Aorta (tissue), 5 donors: ENCODE results near the gene SNX25. TPM values are rescaled to one million over a fixed set of nuclear protein-coding genes. Genes with fewer than 3 reads are reported as not detected.

Source experiments
- ATAC-seq: fragments of 200-7000 bp; cut with Tn5 transposase; one replicate; pipeline ENCODE4 v1.9.1; 2022; ENCODE audit warnings: moderate library complexity; ENCODE audit not compliant: low FRiP score
- DNase-seq, 2 donors: peaks; one replicate each; pipeline ENCODE4 v3.0.0-alpha.2; 2020
- H3K27ac ChIP-seq, 2 donors: one replicate each; pipeline ENCODE4 v1.5.1; 2013; ENCODE audit warnings: low read length in 2 of 2, mild to moderate bottlenecking in 2 of 2, moderate library complexity in 2 of 2, control low read depth in 1 of 2, inconsistent platforms in 1 of 2, low read depth in 1 of 2
- H3K27me3 ChIP-seq, 2 donors: one replicate each; pipeline ENCODE4 v1.6.1; 2013; ENCODE audit warnings: control low read depth in 1 of 2, low read length in 1 of 2, mild to moderate bottlenecking in 1 of 2, moderate library complexity in 1 of 2; ENCODE audit not compliant: insufficient read depth in 2 of 2, control insufficient read depth in 1 of 2
- H3K36me3 ChIP-seq, 2 donors: one replicate each; pipeline ENCODE4 v1.6.1; 2013; ENCODE audit warnings: control low read depth in 1 of 2, low read length in 1 of 2, mild to moderate bottlenecking in 1 of 2; ENCODE audit not compliant: insufficient read depth in 2 of 2, control insufficient read depth in 1 of 2
- H3K4me1 ChIP-seq, 2 donors: one replicate each; pipeline ENCODE4 v1.6.1; 2013; ENCODE audit warnings: low read length in 2 of 2, control low read depth in 1 of 2, mild to moderate bottlenecking in 1 of 2, moderate library complexity in 1 of 2; ENCODE audit not compliant: insufficient read depth in 2 of 2, control insufficient read depth in 1 of 2
- H3K4me3 ChIP-seq, 2 donors: one replicate each; pipeline ENCODE4 v1.5.1; 2013; ENCODE audit warnings: low read length in 2 of 2, control low read depth in 1 of 2, mild to moderate bottlenecking in 1 of 2
- H3K9me3 ChIP-seq: one replicate; pipeline ENCODE4 v1.6.1; 2013; ENCODE audit warnings: mild to moderate bottlenecking, low read length; ENCODE audit not compliant: control insufficient read depth
- WGBS, 2 donors: extraction: QIAGEN DNeasy Blood & Tissue Kit; methylation state at CpG; one replicate each; pipeline ENCODE4 v1.1.7; 2013; 5-methylcytosine and 5-hydroxymethylcytosine counted together
- intact Hi-C, 2 donors: fragments of 100-400 bp; cut with DNase I; formaldehyde crosslinking; loops; one replicate each; pipeline versions ENCODE4 v1.14.2 to v1.15.0; 2022
- polyA plus RNA-seq, 2 donors: library from polyadenylated mRNA; stranded (reverse); fragments of 200-250 nt; gene quantifications; one replicate each; pipeline ENCODE4 v1.2.3, GENCODE V29; 2013
- total RNA-seq, 2 donors: library from RNA; stranded (reverse); fragmentation: NEBNext Ultra II Directional; extraction: Animal tissue kit (Norgen Biotek cat#: 25700); gene quantifications; one replicate each; pipeline ENCODE4 v1.2.1, GENCODE V29; 2021
- donor health status: healthy with polysubstance abuse.
- donor health status: Bipolar disorder and iron deficiency.
- donor health status: DM: no; HTN: no; CAD: no.
- donor health status: DM: no; HTN: no; CAD: no.
- donor health status: DM: yes; HTN: yes; CAD: no.

SNX25 gene
- total and polyA plus RNA-seq, 4 donors, result 8.6 to 44.7 (median 24.5) TPM

DNA sequence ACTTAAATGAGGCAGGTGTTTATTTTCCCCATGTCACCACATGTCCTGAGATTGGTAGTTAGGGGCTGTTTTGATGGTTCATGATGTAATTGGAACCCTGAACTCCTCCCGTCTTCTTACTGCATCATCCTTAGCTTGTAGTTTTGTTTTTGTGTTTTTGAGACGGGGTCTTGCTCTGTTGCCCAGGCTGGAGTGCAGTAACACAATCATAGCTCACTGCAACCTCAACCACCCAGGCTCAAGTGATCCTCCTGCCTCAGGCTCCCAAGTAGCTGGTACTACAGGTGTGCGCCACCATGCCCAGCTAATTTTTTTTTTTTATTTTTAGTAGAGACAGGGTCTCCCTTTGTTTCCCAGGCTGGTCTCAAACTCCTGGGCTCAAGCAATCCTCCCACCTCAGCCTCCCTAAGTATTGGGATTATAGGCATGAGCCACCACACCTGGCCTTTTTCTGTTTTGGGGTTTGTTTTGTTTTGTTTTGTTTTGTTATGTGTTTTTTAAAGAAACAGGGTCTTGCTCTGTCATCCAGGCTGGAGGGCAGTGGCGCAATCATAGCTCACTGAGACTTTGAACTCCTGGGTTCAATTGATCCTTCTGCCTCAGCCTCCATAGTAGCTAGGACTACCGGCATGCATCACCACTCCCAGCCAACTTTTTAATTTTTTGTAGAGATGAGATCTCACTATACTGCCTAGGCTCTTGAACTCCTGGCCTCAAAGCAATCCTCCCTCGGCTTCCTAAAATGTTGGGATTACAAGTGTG is 76.4 kb downstream of the SNX25 start:
- Histone ChIP-seq H3K27me3 (no peaks in the 10 kb centered on the region), H3K4me3 (no peak overlapping the region), H3K9me3 (no peaks in the 10 kb centered on the region), H3K36me3 (no peaks in the 10 kb centered on the region), H3K27ac (peak overlapping the region; percentile 39 to 90), H3K4me1 (peaks cover 5 to 9% of the 10 kb centered on the region in 2 donors)
- WGBS, 2 donors, result 71 to 80% methylated on average over 6 of the region's 6 CpGs
- ATAC-seq (no peak), DNase-seq (no peak)
- intact Hi-C loops, result no loop called here

DNA sequence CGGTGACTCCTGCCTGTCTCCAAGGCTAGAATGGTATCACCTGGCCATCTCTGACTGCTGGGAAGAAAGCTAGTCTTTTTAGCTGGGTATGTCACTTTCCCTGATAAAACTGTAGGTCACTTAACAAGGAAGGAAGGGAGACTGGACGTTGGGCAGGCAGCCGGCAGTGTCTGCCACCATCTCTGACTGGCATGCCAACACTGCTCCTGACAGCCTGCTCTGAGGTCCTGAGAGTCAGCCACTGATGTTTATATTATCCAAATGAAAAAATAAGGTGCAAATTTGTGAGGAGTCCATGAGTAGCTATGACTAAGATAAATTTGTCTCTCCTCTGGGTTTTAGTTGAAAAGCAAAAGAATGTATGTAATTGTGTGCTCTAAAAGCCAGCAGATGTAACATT is 77.2 kb downstream of the SNX25 start:
- H3K27ac ChIP-seq, result peak overlapping the region; percentile 39 to 90
- WGBS, 2 donors, result 8 to 11% methylated on average over 3 of the region's 3 CpGs
- no peak for ATAC-seq

DNA sequence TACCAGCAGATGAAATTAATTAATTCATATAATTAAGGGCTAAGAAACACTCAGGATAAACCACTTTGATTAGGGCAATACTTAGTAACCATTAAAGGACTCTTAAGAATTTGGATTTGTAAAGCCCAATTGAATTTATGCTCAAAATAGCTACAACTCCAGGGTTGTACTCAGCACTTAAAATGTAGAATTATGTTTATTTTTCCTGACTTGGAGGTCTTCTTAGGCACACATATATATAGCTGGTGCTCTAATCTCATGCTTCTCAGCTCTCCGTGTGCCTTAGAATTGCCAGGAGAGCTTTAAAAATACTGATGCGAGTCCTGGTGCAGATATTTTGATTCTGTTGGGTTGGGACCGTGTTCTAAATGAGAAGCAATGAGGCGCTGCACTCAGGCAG is 77.6 kb downstream of the SNX25 start:
- peak overlapping the region; percentile 3 to 28 for H3K27ac ChIP-seq
- 3 to 13% methylated on average over 4 of the region's 4 CpGs for WGBS, 2 donors

More for the DNA sequence above, 77.2 kb downstream of the SNX25 start:
- intact Hi-C loops, result no loop called here
- no peaks in the 10 kb centered on the region for H3K9me3 ChIP-seq
- no peaks in the 10 kb centered on the region for H3K36me3 ChIP-seq
- peaks cover 5 to 9% of the 10 kb centered on the region in 2 donors for H3K4me1 ChIP-seq
- no peaks in the 10 kb centered on the region for H3K27me3 ChIP-seq
- no peak for DNase-seq
- no peak overlapping the region for H3K4me3 ChIP-seq

DNA sequence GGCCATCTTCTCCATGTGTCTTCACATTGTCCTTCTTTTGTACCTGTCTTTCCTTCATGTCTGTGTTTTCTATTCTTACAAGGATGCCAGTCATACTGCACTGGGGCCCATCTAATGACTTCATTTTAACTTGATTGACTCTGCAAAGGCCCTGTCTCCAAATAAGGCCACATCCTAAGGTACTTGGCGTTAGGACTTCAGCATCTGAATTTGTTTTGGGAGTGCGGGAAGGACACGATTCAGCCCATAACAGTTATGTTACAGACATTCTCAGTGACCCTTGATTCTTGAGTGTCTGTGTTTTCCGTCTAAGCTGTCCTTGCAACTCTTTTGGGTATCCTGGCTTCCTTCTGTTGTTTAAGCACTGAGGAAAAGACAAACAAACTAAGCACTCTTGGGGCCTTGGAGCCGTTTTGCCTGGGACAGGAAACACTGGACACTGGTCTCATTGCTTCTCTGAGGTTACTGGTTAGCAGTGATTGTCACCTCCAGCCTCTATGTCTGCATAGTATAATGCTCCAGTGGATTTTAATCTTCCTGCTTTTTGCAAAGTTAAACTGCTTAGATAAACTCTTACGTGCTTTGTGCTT is 80.7 kb downstream of the SNX25 start:
- ATAC-seq (no peak), DNase-seq (no peak)
- WGBS, 2 donors, result 33 to 41% methylated on average over 6 of the region's 6 CpGs
- Histone ChIP-seq H3K4me1 (peaks cover 0 to 8% of the 10 kb centered on the region in 2 donors), H3K36me3 (no peaks in the 10 kb centered on the region), H3K27me3 (no peaks in the 10 kb centered on the region), H3K4me3 (no peak overlapping the region), H3K27ac (peak overlapping the region in 1 of 2 donors; percentile 69), H3K9me3 (no peaks in the 10 kb centered on the region)
- intact Hi-C loops, result no loop called here

More for the DNA sequence above, 77.6 kb downstream of the SNX25 start:
- Histone ChIP-seq H3K9me3 (no peaks in the 10 kb centered on the region), H3K4me3 (no peak overlapping the region), H3K36me3 (no peaks in the 10 kb centered on the region), H3K4me1 (peaks cover 5 to 9% of the 10 kb centered on the region in 2 donors), H3K27me3 (no peaks in the 10 kb centered on the region)
- ATAC-seq, result no peak
- DNase-seq, result no peak
- intact Hi-C loops, result no loop called here

DNA sequence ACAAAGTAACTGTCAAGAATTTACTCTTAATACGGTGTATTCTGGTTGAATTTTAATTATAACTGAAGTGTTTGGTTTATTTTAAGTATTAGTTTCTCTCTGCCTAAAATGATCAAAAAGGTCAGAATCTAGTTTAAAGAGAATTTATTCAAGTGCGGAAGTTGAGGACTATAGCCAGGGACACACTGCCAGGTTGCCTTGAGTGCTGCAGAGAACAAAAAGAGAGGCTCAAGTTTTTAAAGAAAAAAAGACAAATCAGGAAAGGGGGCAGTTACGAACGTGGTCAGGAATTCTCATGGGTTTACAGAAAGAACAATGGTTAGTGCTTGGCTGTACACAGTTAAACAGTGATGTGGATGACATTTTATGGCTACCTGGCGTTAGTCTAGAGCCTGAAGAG is 81.3 kb downstream of the SNX25 start:
- no peak overlapping the region for H3K4me3 ChIP-seq
- WGBS, 2 donors, result 26 to 62% methylated on average over 5 of the region's 5 CpGs
- H3K4me1 ChIP-seq, result peaks cover 0 to 8% of the 10 kb centered on the region in 2 donors
- no peaks in the 10 kb centered on the region for H3K27me3 ChIP-seq
- intact Hi-C loops, result no loop called here
- H3K9me3 ChIP-seq, result no peaks in the 10 kb centered on the region
- no peak for DNase-seq
- no peaks in the 10 kb centered on the region for H3K36me3 ChIP-seq
- no peak for ATAC-seq
- no peak overlapping the region for H3K27ac ChIP-seq

DNA sequence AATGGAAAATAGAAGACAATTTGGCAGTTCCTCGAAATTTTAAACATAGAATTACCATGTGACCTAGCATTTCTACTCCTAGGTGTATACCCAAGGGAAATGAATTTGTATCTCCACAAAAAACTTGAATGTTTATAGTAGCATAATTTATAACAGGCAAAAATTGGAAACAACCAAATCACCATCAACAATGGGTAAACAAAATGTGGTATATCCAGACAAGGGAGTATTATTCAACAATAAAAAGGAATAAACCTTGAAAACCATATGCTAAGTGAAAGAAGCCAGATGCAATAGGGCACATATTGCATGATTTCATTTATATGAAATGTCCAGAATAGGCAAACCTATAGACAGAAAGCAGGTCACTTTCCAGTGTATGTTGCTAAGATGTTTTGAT is 83.8 kb downstream of the SNX25 start:
- H3K27me3 ChIP-seq, result no peaks in the 10 kb centered on the region
- DNase-seq (no peak), ATAC-seq (no peak)
- H3K27ac ChIP-seq, result no peak overlapping the region
- WGBS, 2 donors, result 91 to 97% methylated on average over 1 of the region's 1 CpG
- intact Hi-C loops, result no loop called here
- no peaks in the 10 kb centered on the region for H3K9me3 ChIP-seq
- H3K36me3 ChIP-seq, result no peaks in the 10 kb centered on the region
- H3K4me3 ChIP-seq, result no peak overlapping the region
- H3K4me1 ChIP-seq, result peaks cover 0 to 8% of the 10 kb centered on the region in 2 donors

DNA sequence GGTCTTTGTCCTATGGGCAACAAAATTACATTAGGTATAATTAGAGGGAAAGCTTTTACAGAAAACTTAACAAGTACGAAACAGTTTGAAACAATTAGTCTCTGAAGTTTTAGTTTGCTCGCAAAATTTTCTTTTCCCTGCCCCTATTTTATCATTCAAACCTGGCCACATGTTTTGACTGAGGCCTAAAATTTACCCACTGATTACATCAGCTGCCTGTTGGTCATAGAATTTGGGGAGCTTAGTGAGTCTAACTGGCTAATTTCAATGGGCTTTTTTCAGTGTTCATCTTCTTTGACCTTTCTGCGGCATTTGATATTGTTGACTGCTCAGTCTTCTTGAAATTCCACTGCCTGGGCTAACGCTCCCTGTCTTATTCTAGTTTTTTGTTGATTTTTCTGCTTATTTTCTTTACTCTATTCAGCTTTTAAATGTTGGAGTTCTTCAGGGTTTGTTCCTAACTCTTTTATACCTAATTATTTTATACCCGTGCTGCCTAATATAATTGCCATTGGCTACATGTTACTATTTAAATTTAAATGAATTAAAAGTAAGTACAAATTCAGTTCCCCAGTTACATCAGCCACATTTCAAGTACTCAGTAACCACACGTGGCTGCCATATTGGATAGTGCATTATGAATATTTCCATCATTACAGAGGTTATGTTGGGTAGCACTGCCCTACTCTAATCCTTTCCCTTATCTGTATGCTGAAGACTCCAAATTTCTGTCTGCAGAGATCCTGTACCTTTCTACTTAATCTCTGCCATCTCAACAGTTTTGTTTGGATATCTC is 87.5 kb downstream of the SNX25 start:
- intact Hi-C loops, result no loop called here
- H3K4me3 ChIP-seq, result no peak overlapping the region
- H3K27ac ChIP-seq, result no peak overlapping the region
- no peaks in the 10 kb centered on the region for H3K27me3 ChIP-seq
- peaks cover 0 to 2% of the 10 kb centered on the region in 2 donors for H3K36me3 ChIP-seq
- ATAC-seq, result no peak
- no peaks in the 10 kb centered on the region for H3K9me3 ChIP-seq
- H3K4me1 ChIP-seq, result no peaks in the 10 kb centered on the region
- WGBS, 2 donors, result 93 to 95% methylated on average over 6 of the region's 6 CpGs
- no peak for DNase-seq

DNA sequence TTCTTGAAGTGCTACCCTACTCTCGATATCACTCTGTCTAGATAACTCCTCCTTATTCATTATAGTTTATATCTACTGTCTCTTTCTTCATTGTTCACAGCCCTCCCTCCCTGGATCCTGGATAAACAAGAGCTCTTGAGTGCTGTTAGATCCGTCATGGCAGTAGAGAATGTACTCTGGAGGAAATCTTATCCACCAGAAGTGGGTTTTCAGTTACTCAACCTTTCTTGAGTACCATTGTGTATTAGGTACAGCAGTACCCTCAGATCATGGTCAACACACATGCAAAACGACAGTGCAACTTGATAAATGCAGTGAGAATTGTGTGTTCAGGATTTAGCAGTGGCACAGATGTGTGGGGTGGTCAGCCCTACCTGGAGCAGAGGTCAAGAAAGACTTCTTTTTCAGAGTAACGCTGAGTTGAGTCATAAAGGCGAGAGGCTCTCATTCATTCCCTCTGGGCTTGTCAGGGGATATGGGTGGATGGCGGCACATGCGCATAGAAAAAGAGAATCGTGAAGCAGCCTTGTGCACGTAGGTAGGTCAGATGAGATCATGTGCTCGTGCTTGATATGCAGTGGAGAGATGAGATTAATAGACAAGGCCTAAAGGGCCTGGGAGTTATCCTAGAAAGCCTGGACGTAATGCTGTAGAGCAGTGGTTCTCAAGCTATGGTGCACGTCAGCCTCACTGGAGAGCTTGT is 89.5 kb downstream of the SNX25 start:
- Histone ChIP-seq H3K27ac (no peak overlapping the region), H3K9me3 (no peaks in the 10 kb centered on the region), H3K4me1 (no peaks in the 10 kb centered on the region), H3K4me3 (no peak overlapping the region), H3K27me3 (no peaks in the 10 kb centered on the region), H3K36me3 (peaks cover 0 to 2% of the 10 kb centered on the region in 2 donors)
- ATAC-seq (no peak), DNase-seq (no peak)
- intact Hi-C loops, result no loop called here
- 73 to 91% methylated on average over 12 of the region's 12 CpGs for WGBS, 2 donors
